ENCODE results near the gene NT5C.
A peak's percentile ranks its signal among the peaks of the same experiment; 100 is the strongest.

The NT5C gene

DNA sequence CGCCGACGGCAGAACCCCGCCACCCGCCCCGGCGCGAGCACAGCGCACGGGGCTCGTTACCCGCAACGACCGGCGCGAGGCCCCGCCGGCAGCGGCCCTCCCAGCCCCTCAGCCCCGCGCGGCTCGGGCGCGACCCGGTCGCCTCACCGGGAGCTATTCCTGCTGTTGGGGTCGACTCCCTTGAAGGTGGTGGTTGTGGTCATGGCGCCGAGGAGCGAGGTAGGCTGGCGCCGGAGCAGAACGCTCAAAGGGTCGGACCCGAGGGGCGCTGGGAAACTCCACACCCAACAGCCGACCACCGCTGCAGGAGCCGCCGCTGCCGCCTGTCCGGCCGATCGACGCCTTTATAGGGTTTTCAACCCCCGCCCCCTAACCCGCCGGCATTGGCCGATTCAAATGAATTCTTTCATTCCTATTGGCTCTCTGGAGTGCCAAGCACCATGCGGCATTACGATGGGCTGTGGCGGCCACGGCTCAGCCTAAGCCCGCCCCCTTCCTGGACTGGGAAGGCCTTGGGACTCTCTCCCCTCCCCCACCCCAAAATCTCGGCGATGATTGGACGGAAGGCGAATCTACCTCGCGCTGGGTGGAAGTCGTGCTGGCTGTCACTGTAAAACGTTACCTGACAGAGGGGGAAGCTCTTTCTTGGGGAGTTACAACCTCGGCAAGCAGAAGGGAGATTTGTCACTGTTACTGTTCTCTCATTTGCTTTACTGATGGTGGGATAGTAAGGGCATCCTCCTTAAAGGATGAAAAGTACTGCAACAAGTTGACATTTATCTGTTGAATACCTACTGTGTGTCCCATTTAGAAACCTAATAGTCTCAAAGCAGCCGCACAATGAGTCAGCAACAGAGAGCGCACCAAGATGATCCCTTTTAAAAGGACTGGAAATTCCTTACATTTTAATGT lies 22.9 kb upstream of the NT5C start, which contains the start of gene JPT1:
Gene JPT1 (minus strand): TSS at position 318 of the 912 bp plus-strand sequence. CDS start 115 bp downstream, at position 203.
- Histone ChIP-seq H3K9me3 (ENCODE audit: severe bottlenecking) (no peaks in the 10 kb centered on the region), H3K27ac (peak within 1 kb of the TSS; percentile 85), H3K4me3 (ENCODE audit: low read depth, low read length) (peak within 1 kb of the TSS; percentile 81), H3K27me3 (ENCODE audit: insufficient read depth, low read depth, severe bottlenecking) (no peaks in the 10 kb centered on the region), H3K36me3 (peaks cover 51% of the 10 kb centered on the region)
- peak; percentile 100 for DNase-seq
- no peak for TF ChIP-seq CTCF (IDR thresholded peaks at IDR 0.05; ENCODE audit: low read depth, low read length)

- Histone ChIP-seq H3K27ac (peak overlapping the region; percentile 85), H3K4me3 (ENCODE audit: low read depth, low read length) (peak overlapping the region; percentile 81), H3K9me3 (ENCODE audit: severe bottlenecking) (no peaks in the 10 kb centered on the region), H3K27me3 (ENCODE audit: insufficient read depth, low read depth, severe bottlenecking) (no peaks in the 10 kb centered on the region), H3K36me3 (peaks cover 50% of the 10 kb centered on the region)
- TF ChIP-seq CTCF (IDR thresholded peaks at IDR 0.05; ENCODE audit: low read depth, low read length), result no peak
- peak; percentile 44 for DNase-seq
Measured at GRCh38 chr17:75153780-75154194, 22.2 kb upstream of the NT5C start.

DNA sequence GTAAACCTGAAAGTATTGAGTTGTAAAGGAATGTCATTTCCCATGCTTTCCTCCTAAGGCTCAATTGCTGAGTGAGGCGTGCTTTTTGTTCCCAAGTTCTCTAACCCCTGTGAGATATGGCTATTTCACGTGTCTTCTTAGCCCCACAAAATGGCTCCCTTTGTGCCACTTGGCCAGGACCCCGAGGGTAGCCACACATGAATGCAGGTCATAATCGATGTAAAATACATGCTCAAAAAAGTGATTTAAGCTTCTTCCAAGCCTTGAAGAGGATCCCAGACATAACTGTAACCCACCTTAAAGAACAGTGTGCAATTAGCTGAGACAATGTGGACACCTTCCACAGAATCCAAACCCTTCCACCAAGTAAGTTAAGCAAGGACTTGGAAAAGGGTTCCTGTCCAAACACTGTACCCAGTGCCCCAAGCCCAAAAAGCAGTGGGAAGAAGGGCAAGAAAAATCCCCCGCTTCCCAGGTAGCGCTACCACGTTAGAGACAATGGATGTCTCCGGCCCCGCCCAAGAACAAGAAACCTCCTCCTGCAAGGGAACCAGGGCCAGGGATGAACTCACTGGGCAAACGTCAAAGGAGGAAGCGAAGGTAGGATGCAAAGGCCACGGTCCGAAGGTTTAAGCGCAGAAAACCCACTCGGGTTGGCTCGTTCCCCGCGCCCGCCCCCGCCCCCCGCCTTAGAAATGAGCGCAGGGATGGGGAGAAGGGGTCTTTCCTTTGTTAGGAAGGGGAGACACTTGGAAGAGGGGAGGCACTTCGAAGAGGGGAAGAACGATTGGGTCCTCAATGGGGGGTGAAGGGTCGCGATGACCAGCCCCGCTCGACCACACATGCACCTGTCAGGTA lies 21.6 kb upstream of the NT5C start:
- peak; percentile 60 for DNase-seq
- peak overlapping the region; percentile 81 for H3K4me3 ChIP-seq (ENCODE audit: low read depth, low read length)
- peaks cover 51% of the 10 kb centered on the region for H3K36me3 ChIP-seq
- peak overlapping the region; percentile 85 for H3K27ac ChIP-seq
- no peaks in the 10 kb centered on the region for H3K27me3 ChIP-seq (ENCODE audit: insufficient read depth, low read depth, severe bottlenecking)
- no peak for TF ChIP-seq CTCF (IDR thresholded peaks at IDR 0.05; ENCODE audit: low read depth, low read length)
- H3K9me3 ChIP-seq (ENCODE audit: severe bottlenecking), result no peaks in the 10 kb centered on the region

DNA sequence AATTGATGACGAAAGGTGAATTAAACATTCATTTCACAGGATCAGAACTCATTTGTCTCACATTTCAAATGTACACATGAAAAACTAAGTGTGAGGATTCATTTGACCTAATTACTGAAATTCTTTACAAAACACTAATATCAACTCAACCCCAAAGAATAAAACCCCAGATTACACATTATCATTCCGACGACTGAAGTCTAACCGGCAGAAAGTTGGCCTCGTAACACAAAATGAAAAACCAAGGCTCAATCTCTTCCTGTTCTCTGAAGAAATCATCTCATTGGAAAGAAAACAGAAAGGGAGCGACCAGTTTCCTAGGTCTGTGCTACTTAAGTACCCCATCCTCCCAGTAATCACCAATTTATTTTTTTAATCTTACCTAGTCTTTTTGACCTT lies 21.0 kb upstream of the NT5C start:
- Histone ChIP-seq H3K4me3 (ENCODE audit: low read depth, low read length) (peak overlapping the region; percentile 81), H3K36me3 (peaks cover 52% of the 10 kb centered on the region), H3K9me3 (ENCODE audit: severe bottlenecking) (no peaks in the 10 kb centered on the region), H3K27me3 (ENCODE audit: insufficient read depth, low read depth, severe bottlenecking) (no peaks in the 10 kb centered on the region), H3K27ac (no peak overlapping the region; the same call in 1 of the 2 replicates)
- TF ChIP-seq CTCF (IDR thresholded peaks at IDR 0.05; ENCODE audit: low read depth, low read length), result no peak
- DNase-seq, result no peak

- no peak for DNase-seq
- H3K4me3 ChIP-seq (ENCODE audit: low read depth, low read length), result no peak overlapping the region
- H3K27ac ChIP-seq, result no peak overlapping the region; the same call in 1 of the 2 replicates
Measured at GRCh38 chr17:75151930-75152329, 20.4 kb upstream of the NT5C start.

More at GRCh38 chr17:75151930-75152329, 20.4 kb upstream of the NT5C start:
- Histone ChIP-seq H3K36me3 (peaks cover 52% of the 10 kb centered on the region), H3K9me3 (ENCODE audit: severe bottlenecking) (no peaks in the 10 kb centered on the region), H3K27me3 (ENCODE audit: insufficient read depth, low read depth, severe bottlenecking) (no peaks in the 10 kb centered on the region)
- no peak for TF ChIP-seq CTCF (IDR thresholded peaks at IDR 0.05; ENCODE audit: low read depth, low read length)
